ENCODE measurements around the gene SCEL. TPM values are rescaled to one million over a fixed set of nuclear protein-coding genes. Genes with fewer than 3 reads are reported as not detected.

SCEL gene, protein sequence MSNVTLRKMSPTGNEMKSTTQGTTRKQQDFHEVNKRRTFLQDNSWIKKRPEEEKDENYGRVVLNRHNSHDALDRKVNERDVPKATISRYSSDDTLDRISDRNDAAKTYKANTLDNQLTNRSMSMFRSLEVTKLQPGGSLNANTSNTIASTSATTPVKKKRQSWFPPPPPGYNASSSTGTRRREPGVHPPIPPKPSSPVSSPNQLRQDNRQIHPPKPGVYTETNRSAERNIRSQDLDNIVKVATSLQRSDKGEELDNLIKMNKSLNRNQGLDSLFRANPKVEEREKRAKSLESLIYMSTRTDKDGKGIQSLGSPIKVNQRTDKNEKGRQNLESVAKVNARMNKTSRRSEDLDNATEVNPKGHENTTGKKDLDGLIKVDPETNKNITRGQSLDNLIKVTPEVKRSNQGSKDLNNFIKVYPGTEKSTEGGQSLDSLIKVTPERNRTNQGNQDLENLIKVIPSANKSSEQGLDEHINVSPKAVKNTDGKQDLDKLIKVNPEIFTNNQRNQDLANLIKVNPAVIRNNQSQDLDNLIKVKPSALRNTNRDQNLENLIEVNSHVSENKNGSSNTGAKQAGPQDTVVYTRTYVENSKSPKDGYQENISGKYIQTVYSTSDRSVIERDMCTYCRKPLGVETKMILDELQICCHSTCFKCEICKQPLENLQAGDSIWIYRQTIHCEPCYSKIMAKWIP
- 0.40 to 0.72 TPM (median 0.63 TPM) in 5 replicates for total RNA-seq (2022; extraction: Qiagen RNA extraction; ENCODE audit: low read depth)

DNA sequence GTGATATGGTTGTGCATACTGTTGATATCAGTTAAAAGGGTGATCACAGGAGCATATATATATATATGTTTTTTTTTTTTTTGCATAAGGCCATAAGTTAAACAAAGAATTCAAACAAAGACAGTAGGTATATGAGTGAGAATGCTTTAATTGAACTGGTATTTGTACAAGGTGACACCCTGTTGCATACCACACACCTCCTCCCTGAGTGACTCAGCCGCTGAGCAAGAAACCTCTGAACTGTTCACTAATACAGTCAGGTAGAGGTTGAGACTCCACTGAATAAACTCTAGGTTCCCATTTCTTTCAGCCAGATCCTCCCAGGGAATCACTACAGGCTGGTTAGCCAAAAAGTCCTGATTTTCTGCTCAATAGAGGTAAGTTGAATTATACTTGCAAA is at the start of gene SCEL:
TSS of gene SCEL (plus strand) at position 259 of the 400 bp plus-strand sequence. CDS start 20,170 bp downstream, outside the sequence.

Other genes with a start within 250 kb of the SCEL start
- 16.3 to 23.0 TPM (median 21.9 TPM) in 5 replicates for gene MYCBP2, start 208.6 kb upstream of the SCEL start, total RNA-seq (2022; extraction: Qiagen RNA extraction; ENCODE audit: low read depth)
- 0.53 to 1.0 TPM (median 0.55 TPM) in 5 replicates for gene SLAIN1, start 162.0 kb downstream of the SCEL start, total RNA-seq (2022; extraction: Qiagen RNA extraction; ENCODE audit: low read depth)